Activated CD4-positive, alpha-beta T cell treated with anti-CD3 and anti-CD28 coated beads, Interleukin-2, amount 50 U/mL, for 1 hour (primary cell): Measurements from ENCODE around the gene TMEM44.

ENCODE experiments used
- DNase-seq: peaks from one replicate; pipeline ENCODE4 v3.0.0-alpha.2; 2020

The TMEM44 gene

DNA sequence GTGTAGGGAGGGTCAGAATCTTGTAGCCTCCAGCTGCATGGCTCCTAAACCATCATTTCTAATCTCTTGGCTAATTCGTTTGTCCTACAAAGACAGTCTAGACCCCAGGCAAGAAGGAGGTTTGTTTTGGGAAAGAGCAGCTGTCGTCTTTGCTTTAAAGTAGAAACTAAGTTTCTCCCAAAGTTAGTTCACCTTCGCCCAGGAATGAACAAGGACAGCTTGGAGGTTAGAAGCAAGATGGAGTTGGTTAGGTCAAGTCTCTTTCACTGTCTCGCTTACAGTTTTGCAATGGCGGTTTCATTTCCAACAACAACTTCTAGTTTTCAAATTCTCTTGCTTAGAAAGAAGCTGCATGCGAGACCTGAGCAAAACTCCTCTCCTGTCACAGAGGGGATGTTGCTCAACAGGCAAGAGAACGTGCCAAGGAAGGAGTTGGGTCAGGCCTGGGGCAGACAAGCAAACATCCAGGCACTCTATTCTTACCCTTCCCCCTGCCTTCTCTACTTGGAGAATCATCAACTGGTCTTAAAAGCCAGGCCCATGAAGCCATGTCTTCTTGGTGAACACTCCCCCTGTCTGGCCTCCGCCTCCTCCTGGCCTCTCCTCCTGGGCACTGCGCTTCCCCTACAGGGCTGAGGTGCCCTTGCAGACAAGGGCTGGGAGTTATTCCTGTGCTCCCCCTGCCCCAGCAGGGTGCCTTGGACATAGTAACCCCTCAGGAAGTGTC, 57.6 kb downstream of the TMEM44 start:
- no peak for DNase-seq

DNA sequence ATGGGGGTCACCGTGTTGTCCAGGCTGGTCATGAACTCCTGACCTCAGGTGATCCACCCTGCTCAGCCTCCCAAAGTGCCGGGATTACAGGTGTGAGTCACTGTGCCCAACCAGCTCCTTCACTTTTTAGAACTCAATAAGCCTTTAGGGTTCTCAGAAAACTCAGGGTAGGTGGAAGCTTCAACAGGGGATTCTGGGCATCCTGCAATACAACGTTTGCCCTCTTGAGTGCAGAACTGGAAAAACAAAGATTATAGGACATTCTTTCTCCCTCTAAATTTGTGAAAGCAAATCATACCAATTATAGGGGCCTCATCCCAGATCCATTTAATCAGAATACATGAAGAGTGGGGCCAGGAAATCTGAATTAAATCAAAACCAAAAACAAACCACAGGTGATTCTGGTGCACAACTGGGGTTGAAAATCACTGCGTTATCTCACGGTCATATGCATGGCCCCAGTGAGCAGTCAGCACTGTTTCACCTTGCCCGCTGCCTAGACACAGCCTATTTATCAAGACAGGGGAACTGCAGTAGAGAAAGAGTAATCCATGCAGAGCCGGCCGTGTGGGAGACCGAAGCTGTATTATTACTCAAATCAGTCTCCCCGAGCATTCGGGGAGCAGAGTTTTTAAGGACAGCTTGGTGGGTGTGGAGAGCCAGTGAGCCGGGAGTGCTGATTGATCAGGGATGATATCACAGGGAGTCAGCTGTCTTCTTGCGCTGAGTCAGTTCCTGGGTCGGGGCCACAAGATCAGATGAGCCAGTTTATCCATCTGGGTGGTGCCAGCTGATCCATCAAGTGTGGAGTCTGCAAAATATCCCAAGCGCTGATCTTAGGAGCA, 58.4 kb downstream of the TMEM44 start:
- no peak for DNase-seq

DNA sequence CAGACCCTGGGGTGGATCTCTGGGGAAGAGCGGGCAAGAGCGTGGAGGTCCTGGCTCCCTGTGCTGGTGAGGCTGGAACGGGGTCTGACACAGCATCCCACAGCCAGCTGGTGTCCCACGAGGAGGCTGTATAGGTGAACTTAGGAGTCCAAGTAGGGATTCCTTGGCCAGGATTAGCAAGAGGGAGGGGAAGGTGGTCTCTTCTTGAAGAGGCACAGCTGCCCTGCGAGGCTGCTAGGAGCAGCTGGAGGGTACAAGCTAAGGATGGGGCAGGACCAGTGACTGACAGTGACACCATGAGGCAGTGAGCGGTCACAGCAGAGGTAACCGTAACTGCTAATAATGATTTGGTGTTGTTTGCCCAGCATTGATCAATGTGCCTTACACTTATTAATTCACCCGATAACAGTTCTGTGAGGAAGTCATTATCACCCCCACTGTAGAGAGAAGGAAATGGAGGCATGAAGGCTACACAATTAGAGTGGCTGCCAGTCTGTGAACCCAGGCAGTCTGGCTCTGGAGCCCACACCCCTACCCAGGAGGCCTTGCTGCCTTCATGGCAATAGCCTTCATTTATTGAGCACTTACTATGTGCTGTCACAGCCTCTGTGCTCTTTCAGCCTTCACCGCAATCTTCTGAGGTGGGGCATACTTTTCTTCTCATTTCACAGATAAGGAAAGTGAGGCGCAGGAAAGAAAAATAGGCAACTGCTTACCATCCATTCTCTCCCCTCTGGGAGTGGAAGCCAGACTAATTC, 59.4 kb downstream of the TMEM44 start:
- DNase-seq: peak; percentile 20

DNA sequence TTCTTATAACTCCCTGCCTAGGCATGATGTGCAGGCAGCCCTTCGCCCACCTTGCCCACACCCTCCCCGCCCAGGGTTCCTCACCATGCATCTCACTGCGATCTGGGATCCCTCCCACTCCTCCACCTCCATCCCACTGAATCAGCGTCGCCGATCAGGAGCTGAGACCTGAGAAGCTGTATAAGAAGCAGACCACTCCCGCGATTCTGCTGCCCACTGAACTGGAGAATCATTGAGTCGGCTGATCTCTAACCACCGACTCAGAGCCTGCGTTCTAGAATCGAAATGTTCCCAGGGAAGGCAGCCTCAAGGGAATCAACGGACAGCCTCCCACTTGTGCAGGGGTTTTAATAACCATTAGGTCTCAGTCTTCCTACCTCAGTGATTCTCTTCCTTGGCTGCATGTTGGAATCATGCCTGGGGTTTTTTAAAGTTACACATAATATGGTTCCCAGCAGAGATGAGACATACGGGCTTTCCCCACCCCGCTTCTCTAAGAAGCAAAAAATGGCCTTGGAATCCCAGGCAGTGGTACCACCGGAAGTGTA, 60.2 kb downstream of the TMEM44 start:
- no peak for DNase-seq

DNA sequence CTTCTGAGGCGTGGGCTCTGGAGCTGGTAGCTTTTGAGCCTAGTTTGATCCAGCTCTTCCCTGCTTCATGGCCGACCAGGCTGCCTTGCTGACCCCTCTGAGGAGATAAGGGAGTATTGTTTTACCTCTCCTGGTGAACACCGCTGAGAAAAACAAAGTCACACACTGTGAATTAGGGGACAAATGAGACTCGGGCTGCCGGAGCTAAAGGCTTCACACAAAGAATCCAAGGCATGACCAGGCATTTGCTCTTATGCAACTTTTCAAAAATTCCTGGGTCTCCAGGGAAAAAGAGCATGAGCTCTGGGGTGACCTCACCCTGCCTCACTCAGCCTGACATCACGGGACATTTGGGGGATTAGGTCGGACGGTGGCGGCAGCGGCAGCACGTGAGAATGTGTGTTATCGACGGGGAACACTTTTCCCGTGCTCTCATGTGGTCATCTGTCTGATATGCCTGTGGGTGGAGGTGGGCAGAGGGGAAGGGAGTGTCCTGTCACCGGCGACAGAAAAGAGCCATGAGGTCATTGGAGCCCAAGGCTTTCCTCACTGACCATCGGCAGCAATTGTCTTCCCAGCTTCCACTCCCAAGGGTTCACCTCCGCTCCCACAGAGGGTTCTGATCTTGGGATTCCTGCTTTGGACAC, 61.0 kb downstream of the TMEM44 start:
- no peak for DNase-seq

DNA sequence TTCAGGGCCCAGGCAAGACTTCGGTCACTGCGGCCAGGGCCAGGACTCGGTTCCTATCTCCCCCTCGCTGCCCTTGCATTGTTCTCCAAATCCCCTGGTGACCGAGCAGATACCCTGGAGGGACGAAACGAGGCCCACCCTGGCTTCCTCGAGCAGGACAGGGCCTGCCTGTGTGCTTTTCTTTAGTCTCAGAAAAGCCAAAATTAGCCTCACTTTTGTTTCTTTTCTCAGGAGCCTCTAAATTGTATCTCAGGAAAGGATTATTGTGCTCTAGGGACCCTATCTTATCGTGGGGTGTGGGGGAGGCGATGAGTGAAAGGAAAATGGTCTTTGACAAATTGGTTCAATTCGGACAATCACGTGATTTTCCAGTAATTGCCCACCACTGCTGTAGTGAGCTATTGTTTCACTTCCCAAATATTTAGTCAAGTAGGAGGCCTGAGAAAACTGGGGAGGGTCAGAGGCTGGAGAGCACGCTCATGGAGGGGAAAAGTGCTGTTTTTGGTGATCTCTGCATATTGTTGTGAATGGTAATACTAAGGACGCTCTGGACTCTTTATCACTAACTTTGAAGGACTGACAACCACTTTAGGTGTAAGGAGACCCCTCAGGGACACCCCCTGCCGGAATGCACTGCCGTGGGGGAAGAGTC, 61.6 kb downstream of the TMEM44 start:
- DNase-seq: no peak

DNA sequence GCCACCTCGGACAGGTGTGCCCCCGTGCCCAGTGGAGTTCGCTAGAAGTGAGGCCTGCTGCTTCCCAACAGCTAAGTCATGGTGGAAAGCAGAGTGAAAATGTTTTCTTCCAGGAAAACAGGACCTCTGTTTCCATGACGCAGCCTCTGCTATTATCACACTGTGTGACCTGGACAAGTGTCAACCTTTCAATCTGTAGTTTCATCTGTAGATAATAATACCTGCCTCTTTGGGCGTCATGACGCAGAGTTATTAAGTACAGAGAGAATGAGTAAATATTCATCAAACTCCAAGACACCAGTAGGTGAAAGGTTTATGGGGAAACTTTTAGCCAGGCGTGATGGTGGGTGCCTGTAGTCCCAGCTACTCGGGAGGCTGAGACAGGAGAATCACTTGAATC, 62.3 kb downstream of the TMEM44 start:
- DNase-seq: no peak

DNA sequence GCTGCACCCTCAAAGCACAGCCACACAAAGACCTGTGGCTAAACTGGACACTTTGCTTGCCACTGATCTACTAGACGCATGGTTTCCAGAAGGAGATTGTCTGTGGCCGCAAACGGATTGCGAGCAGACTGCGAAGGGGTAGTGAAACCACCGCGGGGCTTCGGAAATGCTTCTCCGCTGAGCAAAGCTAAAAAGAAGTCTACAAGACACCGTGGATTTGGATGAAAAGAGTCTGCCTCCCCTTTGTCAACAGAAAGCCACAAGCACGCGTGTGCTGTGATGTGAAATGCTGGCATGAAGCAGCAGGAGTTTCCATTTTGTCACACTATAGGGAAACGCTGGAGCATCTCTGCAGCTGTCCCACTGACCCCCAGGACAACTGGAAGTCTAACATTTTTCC, 63.0 kb downstream of the TMEM44 start:
- DNase-seq: no peak

DNA sequence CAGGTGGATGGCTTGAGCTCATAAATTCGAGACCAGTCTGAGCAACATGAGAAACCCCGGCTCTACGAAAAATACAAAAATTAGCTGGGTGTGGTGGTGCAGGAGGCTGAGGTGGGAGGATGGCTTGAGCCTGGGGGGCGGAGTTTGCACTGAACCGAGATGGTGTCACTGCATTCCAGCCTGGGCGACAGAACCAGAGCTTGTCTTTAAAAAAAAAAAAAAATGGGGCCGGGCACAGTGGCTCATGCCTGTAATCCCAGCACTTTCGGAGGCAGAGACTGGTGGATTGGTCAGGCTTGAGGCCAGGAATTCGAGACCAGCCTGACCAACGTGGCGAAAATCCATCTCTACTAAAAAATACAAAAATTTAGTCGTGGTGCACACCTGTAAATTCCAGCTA, 64.0 kb downstream of the TMEM44 start:
- no peak for DNase-seq

DNA sequence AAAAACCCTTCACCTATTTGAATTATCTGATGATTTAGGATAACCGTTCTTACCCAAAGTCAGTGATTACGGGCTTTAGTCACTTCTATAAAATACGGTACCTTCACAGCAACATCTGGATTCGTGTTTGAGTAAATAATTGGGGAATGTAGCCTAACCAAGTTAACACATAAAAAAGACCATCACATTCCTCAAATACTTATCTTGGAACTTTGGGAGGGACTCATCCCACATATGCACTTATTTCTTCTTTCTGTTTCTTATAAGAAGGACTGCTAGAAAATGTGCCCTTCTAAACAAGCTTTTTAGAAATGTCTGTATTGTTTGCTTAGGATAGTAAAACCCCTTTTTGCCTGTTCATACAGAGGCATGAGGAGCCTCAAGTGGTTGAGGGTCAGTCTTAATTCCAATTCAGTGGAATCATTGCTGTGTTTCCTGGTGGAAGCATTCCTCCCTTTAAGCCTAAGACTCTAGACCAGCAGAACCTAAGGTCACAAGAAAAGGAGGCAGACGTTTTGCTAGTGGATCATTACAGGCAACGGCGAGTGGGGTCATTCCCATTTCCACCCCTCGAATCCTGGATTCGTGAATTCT, 67.5 kb downstream of the TMEM44 start:
- DNase-seq: no peak

DNA sequence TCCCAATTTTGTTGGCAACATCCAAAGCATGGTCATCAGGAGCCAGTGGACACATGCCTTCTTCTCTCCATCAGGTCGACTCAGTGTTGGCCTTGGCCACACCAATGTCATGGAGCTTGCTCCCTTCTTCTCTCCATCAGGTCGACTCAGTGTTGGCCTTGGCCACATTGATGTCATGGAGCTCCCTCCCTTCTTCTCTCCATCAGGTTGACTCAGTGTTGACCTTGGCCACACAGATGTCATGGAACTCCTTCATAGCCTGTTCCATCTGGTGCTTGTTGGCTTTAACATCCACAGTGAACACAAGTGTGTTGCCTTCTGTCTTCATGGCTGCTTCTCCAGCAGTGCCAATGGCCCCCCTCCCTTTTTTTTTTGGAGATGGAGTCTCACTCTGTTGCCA, 70.2 kb downstream of the TMEM44 start:
- DNase-seq: no peak

DNA sequence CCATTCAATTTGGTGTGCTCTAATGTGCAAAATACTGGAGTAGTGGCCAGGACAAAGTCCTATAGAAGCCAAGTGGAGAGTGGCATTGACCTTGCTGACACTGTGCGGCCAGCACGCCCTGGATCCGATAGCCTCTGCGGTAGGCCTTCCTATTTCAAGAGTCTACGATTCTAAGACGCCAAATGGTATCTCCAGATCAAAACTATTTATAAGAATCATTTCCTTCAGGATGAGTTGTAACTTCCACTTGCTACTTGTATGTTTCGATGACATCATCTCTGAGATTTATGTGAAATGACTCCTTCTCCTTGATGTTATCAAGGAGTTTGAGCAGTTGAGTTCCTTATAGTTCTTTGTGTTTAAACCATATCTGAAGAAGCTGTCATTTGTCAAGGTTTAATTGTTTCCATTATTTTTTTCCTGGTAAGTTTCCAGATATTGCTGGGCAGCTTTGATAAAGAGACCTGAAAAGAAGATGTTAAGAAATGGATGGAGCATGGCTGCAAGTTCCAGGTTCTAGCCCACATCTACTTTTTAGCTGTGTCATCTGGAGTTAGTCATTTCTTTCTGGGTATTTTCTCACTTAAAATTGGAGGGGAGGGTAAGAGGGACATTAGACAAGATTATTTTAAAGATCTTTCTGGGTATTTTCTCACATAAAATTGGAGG, 71.8 kb downstream of the TMEM44 start:
- DNase-seq: no peak

DNA sequence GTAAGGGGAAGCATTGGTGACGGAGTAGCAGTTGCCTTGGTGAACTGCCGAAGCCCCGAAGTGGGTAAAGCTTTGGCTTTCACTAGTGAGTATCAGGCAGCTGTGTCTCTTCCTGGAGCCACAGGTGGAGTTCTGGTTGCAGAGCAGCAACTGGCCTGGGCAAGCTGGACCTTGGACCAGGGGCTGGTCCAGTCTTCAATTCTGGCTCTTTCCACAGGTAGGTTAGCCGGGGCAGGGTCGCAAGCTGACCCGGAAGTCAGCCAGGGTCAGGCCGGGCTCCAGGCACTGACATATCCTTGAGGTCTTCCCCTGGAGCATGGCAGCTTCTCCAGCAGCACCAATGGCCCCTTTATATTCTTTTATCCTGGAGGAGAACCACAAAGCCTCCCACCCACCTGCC, 73.2 kb downstream of the TMEM44 start:
- DNase-seq: no peak

DNA sequence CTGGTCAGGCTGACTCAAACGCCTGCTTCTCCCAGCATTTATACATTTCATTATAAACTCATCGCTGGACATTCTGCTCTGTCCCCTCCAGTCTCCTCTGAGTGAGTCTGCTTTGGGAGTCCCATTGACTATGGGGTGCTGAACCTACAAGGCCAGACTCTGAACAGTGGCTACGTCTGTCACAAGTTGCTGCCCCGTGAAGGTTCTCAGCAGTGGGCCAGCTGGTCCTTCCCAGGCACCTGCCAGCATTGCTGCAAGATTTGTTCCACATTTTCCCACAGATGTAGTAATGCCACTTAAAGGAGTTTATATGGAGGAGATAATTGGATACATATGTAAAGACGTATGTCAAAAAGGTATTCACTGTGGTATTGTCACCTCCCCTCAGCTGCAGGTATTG, 73.7 kb downstream of the TMEM44 start:
- no peak for DNase-seq

DNA sequence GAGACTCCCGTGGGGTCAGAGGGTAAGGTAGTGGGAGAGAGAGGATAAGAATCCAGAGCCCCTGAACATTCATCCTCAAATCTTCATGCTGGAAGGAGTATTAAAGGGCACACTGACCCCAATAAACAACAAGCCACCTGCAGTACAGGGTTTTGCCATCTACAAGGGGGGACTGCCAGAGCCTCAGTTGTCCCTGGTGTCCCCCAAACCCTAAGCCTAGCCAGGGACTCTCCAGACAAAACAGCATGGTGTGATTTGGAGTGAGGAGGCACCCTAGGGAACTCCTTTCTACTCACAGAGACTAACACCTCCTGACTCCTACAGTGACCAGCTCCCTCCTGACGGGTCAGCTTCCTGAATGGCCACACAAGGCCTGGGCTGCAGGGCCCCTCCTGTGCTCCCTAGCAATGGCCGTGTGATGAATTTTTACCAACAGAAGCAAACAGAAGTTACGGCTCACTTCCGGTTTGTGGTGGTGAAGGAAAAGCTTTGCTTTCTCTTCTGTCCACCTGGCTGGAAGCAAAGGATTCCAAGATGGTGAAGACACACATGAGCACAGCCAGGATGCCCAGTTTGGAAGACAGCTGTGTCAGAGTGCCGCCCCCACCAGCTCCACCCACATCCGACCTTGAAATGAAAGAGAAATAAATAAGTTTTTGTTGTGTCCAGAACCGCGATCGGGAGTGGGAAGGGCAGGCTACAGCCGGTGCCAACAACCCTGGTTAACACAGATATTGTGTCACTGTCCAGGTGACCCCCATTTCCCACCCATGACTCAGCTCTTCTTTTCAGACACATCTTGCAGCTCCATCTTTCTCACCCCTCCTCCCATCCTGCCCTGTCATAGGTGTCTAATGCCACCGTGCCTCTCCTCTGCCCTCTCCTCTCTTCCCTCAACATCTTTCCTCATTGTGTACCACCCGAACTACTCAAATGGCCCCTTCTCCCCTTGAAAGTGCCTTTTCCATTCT, 76.8 kb downstream of the TMEM44 start:
- no peak for DNase-seq

DNA sequence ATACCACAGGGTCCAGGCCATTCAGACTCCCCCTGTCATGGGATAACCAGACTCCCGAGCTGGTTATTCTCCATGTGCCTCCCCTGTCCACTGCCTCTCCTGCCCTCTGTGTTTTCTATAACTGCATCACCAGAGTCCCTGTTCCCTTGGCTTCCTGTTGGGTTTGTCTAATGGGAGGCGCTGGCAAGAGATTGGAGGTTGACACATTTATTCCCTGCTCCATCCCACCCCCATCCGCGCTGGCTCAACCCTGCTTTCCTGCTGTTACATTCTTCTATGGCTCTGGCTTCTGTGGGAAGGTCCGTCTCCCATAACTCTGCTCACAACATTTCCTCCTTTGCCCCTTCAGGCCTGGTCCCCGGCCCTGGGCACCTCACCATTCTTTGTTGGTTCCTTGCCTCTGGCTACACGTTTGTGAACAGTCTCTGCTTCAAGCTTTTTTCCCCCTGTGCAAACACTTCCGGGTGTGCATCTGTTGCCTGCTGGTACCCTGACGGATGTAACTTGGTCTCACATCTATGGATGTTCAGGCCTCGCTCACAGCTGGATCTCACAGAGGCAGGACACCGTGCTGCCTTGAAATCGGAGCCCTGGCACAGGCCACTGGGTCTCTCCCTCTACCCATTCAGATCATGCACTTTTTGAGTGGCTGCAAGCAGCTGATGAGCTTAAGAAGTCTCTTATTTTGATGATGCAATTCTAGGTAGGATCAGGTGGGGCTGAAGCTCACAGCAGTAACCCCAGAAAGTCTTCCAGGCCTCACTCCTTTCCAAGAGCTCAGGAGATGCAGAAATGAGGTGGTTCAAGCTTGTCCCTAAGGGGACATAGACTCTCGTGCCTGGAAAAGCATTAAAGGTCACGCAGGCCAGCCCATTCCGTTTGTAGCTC, 77.8 kb downstream of the TMEM44 start:
- DNase-seq: no peak

DNA sequence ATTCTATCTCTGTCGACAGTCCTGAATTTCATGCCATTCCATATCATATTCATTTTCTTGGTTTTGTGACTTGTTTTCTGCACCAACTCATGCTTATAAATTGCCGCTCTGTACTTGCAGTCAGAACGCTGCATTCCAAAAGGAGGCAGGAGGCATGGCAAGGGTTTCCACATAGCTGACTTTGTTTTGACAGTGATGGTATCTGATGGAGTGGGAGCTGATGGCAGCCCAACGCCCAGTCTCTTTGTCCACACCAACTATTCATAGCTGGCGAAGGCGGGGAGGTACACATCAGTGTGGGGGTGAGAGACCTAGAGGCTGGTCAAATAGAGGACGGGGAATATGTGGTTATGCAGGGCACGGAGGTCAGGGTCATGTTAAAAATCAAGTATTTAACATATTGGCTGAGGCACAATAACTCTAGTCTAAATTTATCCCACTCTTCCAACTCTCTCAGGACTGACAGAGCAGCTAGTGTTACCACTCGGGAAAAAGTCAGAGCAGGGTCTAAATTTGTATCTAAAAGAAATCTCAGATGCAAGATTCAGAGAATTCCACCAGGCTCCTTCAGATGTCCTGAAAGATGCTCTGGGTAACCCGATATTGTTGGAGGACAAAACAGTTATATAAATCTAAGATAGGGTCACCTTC, 78.6 kb downstream of the TMEM44 start:
- DNase-seq: no peak

DNA sequence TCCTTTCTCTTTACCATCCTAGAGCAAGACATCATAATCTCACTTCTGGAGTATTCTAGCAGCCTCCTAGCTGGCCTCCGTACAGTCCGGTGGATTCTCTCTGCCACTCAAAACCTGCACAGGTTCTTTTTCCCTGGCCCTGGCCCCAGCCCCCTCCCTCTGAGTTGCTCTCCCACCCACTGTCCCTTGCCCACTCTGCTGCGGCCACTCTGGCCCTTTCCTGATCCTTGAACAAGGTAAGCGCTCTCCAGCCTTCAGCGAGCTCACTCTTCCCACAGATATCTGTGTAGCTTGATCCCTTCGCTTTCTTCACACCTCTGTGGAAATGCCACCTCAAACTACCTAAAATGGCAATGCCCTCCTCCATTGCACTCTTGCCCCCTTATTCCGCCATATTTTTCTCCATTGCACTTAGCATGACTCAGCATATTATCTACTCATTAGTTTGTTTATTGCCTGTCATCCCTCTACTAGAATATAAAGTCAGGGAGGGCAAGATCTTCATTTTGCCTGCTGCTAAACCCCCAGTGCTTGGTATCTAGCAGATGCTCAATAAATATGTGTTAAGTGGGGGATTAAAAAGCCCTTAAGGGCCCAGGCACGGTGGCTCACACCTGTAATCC, 80.8 kb downstream of the TMEM44 start:
- DNase-seq: no peak
